GM23248 (cell line): ENCODE measurements around the gene PSMG4. TPM values are rescaled to one million over a fixed set of nuclear protein-coding genes. Genes with fewer than 3 reads are reported as not detected.

ENCODE experiments used
- DNase-seq: peaks from one replicate; pipeline ENCODE4 v3.0.0-alpha.2; 2015
- H2AFZ ChIP-seq: fragments of 200-600 bp; sonication (generic); 2 replicates; pipeline ENCODE4 v1.6.1; 2016; ENCODE audit warnings: antibody characterized with exemption
- H3F3A ChIP-seq: fragments of 200-600 bp; sonication (generic); 2 replicates; pipeline ENCODE4 v1.6.1; 2016; ENCODE audit warnings: mild to moderate bottlenecking, antibody characterized with exemption, mixed run types; ENCODE audit not compliant: insufficient read depth
- H3K27ac ChIP-seq: fragments of 200-600 bp; sonication (generic); 2 replicates; pipeline ENCODE4 v1.5.1; 2016; ENCODE audit warnings: mild to moderate bottlenecking
- H3K27me3 ChIP-seq: fragments of 200-600 bp; sonication (generic); replicated peaks from 2 replicates; pipeline ENCODE4 v1.6.1; 2016; ENCODE audit warnings: mild to moderate bottlenecking; ENCODE audit not compliant: insufficient read depth
- H3K36me3 ChIP-seq: fragments of 200-600 bp; sonication (generic); 2 replicates; pipeline ENCODE4 v1.6.1; 2016; ENCODE audit warnings: low read depth, mild to moderate bottlenecking
- H3K4me1 ChIP-seq: fragments of 200-600 bp; sonication (generic); 2 replicates; pipeline ENCODE4 v1.6.1; 2016; ENCODE audit warnings: mild to moderate bottlenecking; ENCODE audit not compliant: insufficient read depth
- H3K4me2 ChIP-seq: fragments of 200-600 bp; sonication (generic); one replicate; pipeline ENCODE4 v1.6.1; 2016; ENCODE audit warnings: mild to moderate bottlenecking; ENCODE audit not compliant: unreplicated experiment
- H3K4me3 ChIP-seq: fragments of 200-600 bp; sonication (generic); 2 replicates; pipeline ENCODE4 v1.5.1; 2016; ENCODE audit warnings: mild to moderate bottlenecking
- H3K79me2 ChIP-seq: fragments of 200-600 bp; sonication (generic); 2 replicates; pipeline ENCODE4 v1.6.1; 2016; ENCODE audit warnings: mild to moderate bottlenecking; ENCODE audit not compliant: insufficient read depth
- H3K9ac ChIP-seq: fragments of 200-600 bp; sonication (generic); 2 replicates; pipeline ENCODE4 v1.6.1; 2016; ENCODE audit warnings: mild to moderate bottlenecking
- H3K9me2 ChIP-seq: fragments of 200-600 bp; sonication (generic); 2 replicates; pipeline ENCODE4 v1.6.1; 2016; ENCODE audit warnings: mixed run types, mild to moderate bottlenecking, moderate library complexity; ENCODE audit not compliant: insufficient read depth
- H3K9me3 ChIP-seq: fragments of 200-600 bp; sonication (generic); one replicate; pipeline ENCODE4 v1.6.1; 2017; ENCODE audit warnings: low read depth
- H4K20me1 ChIP-seq: fragments of 200-600 bp; sonication (generic); 2 replicates; pipeline ENCODE4 v1.6.0; 2016; ENCODE audit not compliant: insufficient read depth
- EZH2 ChIP-seq: fragments of 200-600 bp; sonication (generic); IDR thresholded peaks from 2 replicates; pipeline ENCODE4 v1.6.1; 2018; ENCODE audit warnings: antibody characterized with exemption, mild to moderate bottlenecking; ENCODE audit not compliant: insufficient read depth, poor library complexity, severe bottlenecking
- EZH2phosphoT487 ChIP-seq: fragments of 200-600 bp; sonication (generic); IDR thresholded peaks from 2 replicates; pipeline ENCODE4 v1.6.1; 2018; ENCODE audit warnings: antibody characterized with exemption, moderate library complexity, mild to moderate bottlenecking, low read depth; ENCODE audit not compliant: insufficient read depth
- WGBS, 2 experiments: methylation state at CpG; one replicate each; pipeline ENCODE4 v1.1.6; 2015 to 2017; ENCODE audit warnings: low lambda C conversion rate in 2 of 2, low coverage in 1 of 2; ENCODE audit errors: missing lambda C conversion rate in 2 of 2; 5-methylcytosine and 5-hydroxymethylcytosine counted together
- in situ Hi-C: fragments of 300-500 bp; cut with MboI; formaldehyde crosslinking; loops from 2 replicates; pipeline ENCODE4 v1.15.0; 2020
- polyA plus RNA-seq: library from polyadenylated mRNA; unstranded; fragments of >200 nt; fragmentation: Nextera tagmentation; extraction: Ambion mirVana; gene quantifications from 2 replicates; pipeline ENCODE4 v1.2.1, GENCODE V29; 2016
- total RNA-seq: library from RNA; depleted of rRNA; stranded (reverse); fragments of >200 nt; shearing (Covaris generic); gene quantifications from 2 replicates; pipeline ENCODE4 v1.2.3, GENCODE V29; 2014

Gene PSMG4
- total and polyA plus RNA-seq, 2 experiments from 2014 or later = 20.0 to 46.9 TPM

- Histone ChIP-seq H4K20me1 (no peaks in the 10 kb centered on the region), H3K36me3 (no peaks in the 10 kb centered on the region), H2AFZ (no peak overlapping the region), H3K4me3 (no peak overlapping the region), H3K27ac (no peak overlapping the region), H3K27me3 (no peaks in the 10 kb centered on the region), H3K4me1 (no peaks in the 10 kb centered on the region), H3F3A (no peaks in the 10 kb centered on the region), H3K9me2 (no peaks in the 10 kb centered on the region), H3K79me2 (no peaks in the 10 kb centered on the region), H3K9me3 (no peaks in the 10 kb centered on the region), H3K9ac (no peak overlapping the region), H3K4me2 (no peak overlapping the region)
- WGBS, 2 experiments = 93 to 95% methylated on average over 9 of the region's 9 CpGs
- TF ChIP-seq EZH2 (no peak), EZH2phosphoT487 (no peak)
- in situ Hi-C loops = no loop called here
- DNase-seq = no peak
Measured at GRCh38 chr6:3310703-3311102, 52.0 kb downstream of the PSMG4 start.

GRCh38 chr6:3311826-3312225, 53.1 kb downstream of the PSMG4 start:
- 97 to 98% methylated on average over 6 of the region's 6 CpGs for WGBS, 2 experiments

GRCh38 chr6:3312604-3313231, 54.0 kb downstream of the PSMG4 start:
- WGBS, 2 experiments = 80% methylated on average over 11 of the region's 11 CpGs
- H3K9me3 ChIP-seq = no peaks in the 10 kb centered on the region
- in situ Hi-C loops = no loop called here
- no peaks in the 10 kb centered on the region for H3K9me2 ChIP-seq
- H3K36me3 ChIP-seq = no peaks in the 10 kb centered on the region
- H3K27ac ChIP-seq = no peak overlapping the region
- H3K4me3 ChIP-seq = no peak overlapping the region
- no peaks in the 10 kb centered on the region for H3K4me1 ChIP-seq
- no peaks in the 10 kb centered on the region for H3K79me2 ChIP-seq
- no peaks in the 10 kb centered on the region for H3F3A ChIP-seq
- no peak overlapping the region for H2AFZ ChIP-seq
- DNase-seq = no peak
- no peaks in the 10 kb centered on the region for H4K20me1 ChIP-seq
- TF ChIP-seq EZH2 (no peak), EZH2phosphoT487 (no peak)
- H3K27me3 ChIP-seq = no peaks in the 10 kb centered on the region
- H3K4me2 ChIP-seq = no peak overlapping the region
- H3K9ac ChIP-seq = no peak overlapping the region

More at GRCh38 chr6:3311826-3312225, 53.1 kb downstream of the PSMG4 start:
- no peaks in the 10 kb centered on the region for H4K20me1 ChIP-seq
- no peaks in the 10 kb centered on the region for H3K4me1 ChIP-seq
- no peak overlapping the region for H2AFZ ChIP-seq
- no peaks in the 10 kb centered on the region for H3F3A ChIP-seq
- no peak overlapping the region for H3K4me3 ChIP-seq
- no peak for DNase-seq
- H3K36me3 ChIP-seq = no peaks in the 10 kb centered on the region
- in situ Hi-C loops = no loop called here
- no peak overlapping the region for H3K9ac ChIP-seq
- no peaks in the 10 kb centered on the region for H3K9me2 ChIP-seq
- H3K27me3 ChIP-seq = no peaks in the 10 kb centered on the region
- H3K9me3 ChIP-seq = no peaks in the 10 kb centered on the region
- no peaks in the 10 kb centered on the region for H3K79me2 ChIP-seq
- H3K27ac ChIP-seq = no peak overlapping the region
- no peak overlapping the region for H3K4me2 ChIP-seq
- no peak for TF ChIP-seq EZH2
- TF ChIP-seq EZH2phosphoT487 = no peak

- no peaks in the 10 kb centered on the region for H3K27me3 ChIP-seq
- no peak overlapping the region for H3K4me2 ChIP-seq
- H3K9me3 ChIP-seq = no peaks in the 10 kb centered on the region
- no peaks in the 10 kb centered on the region for H3K4me1 ChIP-seq
- 91 to 95% methylated on average over 7 of the region's 7 CpGs for WGBS, 2 experiments
- no peaks in the 10 kb centered on the region for H3F3A ChIP-seq
- H4K20me1 ChIP-seq = no peaks in the 10 kb centered on the region
- H3K79me2 ChIP-seq = no peaks in the 10 kb centered on the region
- no peak overlapping the region for H3K9ac ChIP-seq
- H2AFZ ChIP-seq = no peak overlapping the region
- H3K36me3 ChIP-seq = no peaks in the 10 kb centered on the region
- DNase-seq = no peak
- no peak overlapping the region for H3K27ac ChIP-seq
- no peak overlapping the region for H3K4me3 ChIP-seq
- H3K9me2 ChIP-seq = no peaks in the 10 kb centered on the region
- in situ Hi-C loops = no loop called here
- no peak for TF ChIP-seq EZH2phosphoT487
- no peak for TF ChIP-seq EZH2
Measured at GRCh38 chr6:3314176-3314575, 55.4 kb downstream of the PSMG4 start.
